ENCODE measurements around the gene GHITM.

GRCh38 chr10:84126785-84127167 is 12.5 kb upstream of the GHITM start:
- TF ChIP-seq TAF1 (IDR thresholded peaks at IDR 0.05; ENCODE audit: low read depth, low read length): no peak
- TF ChIP-seq POLR2A (IDR thresholded peaks at IDR 0.05; ENCODE audit: low read depth, low read length): no peak

Measured in GM12891 (cell line).